ENCODE data around the gene TRPM2.

The TRPM2 gene

DNA sequence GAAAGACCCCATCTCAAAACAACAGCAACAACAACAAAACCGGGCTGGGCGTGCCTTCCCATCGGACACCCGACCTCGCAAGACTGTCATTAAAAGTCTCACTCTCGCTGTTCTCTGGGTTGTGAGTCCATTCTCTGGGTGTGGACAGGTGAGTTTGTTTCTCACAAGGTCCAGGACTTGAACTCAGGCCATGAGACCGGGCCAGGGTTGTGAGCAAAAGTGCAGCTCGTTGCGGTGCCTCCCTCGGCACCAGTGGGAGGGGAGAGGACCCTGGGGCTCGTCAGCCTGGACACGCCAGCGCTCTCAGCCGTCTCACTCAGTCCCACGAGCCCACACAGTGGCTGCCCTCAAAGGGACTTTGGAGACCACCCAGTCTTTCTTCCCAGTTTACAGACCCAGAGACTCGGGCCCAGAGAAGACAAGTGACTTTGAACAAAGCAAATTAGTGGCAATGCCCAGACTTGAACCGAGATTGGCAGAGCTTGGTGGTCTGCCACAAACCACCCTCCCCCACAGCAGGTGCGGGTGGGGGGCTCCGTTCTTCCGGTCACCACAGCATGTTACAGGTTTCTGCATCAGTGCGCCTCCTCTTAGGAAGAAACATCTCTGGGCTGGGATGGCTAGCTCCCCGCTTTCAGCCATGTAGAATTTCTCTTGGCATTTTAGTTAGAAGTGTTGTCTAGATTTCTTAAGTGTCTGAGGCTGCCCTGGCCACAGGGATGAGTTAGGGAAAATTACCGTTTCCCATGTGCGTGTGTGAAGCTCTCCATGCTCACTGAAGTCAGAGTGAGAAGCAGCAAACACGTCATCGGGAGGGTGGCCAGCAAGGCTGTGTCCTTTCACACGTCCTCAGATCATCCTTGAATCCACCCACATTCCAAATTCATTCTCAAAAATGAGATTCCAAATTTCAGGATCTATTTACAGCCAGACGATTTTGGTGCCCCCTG is 130.1 kb downstream of the TRPM2 start:
- no peak for DNase-seq (ENCODE audit: low spot score)

DNA sequence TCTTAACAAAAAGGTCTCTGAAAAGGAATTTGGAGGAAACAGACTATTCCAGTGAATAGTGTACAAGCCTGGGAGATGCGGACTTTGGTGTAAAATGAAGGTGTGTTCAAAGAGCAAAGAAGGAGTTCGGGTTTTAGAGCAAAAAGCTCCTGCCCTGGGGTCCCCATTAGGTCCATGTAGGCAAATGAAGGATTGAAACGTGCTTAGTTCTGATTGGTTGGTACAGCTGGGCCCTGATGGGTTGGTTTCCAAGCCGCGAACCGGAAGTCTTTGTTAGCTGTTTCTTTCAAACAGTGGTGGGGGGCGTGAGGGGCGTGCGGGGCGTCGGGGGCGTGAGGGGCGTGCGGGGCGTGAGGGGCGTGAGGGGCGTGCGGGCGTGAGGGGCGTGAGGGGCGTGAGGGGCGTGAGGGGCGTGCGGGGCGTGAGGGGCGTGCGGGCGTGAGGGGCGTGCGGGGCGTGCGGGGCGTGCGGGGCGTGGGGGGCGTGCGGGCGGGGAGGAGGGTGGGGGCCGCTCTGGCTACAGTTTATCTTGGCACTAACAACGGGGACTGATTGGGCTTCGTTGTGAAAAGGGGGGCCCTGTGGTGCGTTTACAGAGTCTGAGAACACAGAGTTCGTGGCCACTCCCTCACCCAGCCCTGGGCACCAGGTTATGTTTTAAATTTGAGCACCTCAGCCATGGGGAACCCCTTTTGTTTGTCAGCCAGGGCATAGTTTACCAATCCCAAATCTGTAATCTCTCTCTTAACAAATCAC is 131.3 kb downstream of the TRPM2 start:
- DNase-seq (ENCODE audit: low spot score): no peak

DNA sequence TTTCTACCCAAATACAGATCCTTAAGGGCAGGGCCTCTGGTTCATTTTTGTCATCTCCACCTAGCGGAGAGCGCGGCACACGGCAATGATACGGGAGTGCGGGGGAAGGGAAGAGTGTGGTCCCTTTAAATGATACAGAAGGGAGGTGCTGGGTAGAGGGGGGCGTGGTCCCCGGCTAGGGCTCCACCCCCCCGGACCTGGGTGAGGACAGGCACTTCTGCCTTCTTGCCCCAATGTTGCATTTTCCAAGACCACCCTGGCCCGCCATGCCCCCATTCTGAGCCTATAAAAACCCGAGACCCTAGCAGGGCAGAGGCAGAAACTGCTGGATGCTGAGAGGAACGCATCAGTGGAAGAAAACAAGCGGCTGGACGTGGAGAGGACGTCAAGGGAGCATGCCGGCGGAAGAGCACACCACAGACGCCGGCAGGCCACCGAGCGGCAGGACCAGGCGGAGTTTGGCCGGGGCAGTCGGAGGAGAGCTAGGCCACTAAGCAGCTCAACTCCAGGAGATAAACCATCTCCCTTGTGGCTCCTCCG is 131.9 kb downstream of the TRPM2 start:
- DNase-seq (ENCODE audit: low spot score): peak; percentile 58

DNA sequence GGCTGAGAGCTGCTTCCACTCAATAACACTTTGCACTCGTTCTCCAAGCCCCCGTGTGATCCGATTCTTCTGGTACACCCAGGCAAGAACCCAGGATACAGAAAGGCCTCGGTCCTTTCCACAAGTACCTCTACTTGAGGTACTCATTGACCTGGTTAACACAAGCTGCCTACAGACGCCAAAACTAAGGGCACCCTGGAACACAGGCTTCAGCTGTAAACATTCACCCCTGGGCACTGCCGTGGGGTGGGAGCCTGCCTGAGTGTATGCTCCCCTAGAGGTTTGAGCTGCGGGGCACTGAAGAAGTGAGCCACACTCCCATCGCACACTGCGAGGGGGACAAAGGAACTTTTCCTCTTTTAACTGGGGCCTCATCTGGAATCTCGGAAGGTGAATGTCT is 132.4 kb downstream of the TRPM2 start:
- no peak for DNase-seq (ENCODE audit: low spot score)

DNA sequence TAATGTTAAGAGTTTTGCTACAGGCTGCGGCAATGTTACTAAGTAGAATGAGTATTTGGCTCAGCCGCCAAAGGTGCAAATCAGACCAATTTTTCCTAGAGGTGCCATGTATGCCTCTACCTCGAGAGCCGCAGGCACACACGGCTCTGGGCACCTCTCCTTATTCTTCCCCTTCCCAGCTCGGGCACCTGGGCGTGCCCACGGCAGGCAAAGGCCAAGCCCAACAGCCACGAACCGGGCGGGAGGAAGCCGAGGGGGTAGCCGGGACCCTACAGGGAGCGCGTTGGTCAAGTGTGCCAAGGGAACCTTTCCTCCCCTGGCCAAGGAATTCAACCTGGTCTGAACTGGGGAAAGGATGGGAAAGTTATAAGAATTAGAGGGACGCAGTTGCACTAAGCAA is 132.9 kb downstream of the TRPM2 start:
- DNase-seq (ENCODE audit: low spot score): no peak

DNA sequence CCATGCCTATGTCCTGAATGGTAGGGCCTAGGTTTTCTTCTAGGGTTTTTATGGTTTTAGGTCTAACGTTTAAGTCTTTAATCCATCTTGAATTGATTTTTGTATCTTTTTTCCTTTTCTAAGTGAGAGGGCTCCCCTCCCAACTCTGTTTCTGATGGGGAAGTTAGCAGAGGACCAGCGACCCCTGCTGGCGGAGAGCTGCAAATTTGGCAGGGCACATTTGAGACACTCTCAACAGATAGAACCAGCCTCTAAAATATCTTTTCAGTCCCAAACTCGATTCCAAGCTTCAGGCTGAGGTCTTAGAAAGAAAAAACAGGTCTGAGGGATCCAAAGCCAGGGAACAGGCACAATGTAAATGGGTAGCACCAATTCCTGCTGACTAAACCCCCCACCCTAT is 134.4 kb downstream of the TRPM2 start:
- DNase-seq (ENCODE audit: low spot score): peak; percentile 58

DNA sequence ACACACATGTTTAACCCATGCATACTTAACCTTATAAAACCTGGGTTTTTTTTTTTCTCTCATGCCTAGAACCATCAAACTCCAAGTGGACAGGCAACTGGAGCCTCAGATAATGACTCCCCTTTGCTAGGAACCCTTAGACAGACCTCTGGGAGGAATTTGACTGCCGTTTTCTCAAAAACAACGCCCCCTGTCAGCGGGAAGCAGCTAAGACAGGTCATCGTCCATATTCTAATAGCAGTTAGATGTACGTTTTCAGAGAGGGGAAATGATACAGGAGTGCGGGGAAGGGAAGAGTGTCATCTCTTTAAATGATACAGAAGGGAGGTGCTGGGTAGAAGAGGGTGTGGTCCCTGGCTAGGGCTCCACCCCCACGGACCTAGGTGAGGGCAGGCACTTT is 136.5 kb downstream of the TRPM2 start:
- peak; percentile 56 for DNase-seq (ENCODE audit: low spot score)

DNA sequence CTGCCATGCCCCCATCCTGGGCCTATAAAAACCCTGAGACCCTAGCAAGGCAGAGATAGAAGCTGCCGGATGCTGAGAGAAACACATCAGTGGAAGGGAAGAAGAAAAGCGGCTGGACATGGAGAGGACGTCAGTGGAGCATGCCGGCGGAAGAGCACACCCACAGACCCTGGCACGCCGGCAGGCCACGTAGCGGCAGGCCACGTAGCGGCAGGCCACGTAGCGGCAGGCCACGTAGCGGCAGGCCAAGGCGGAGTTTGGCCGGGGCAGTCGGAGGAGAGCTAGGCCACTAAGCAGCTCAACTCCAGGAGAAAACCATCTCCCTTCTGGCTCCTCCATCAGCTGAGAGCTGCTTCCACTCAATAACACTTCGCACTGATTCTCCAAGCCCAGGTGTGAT is 137.0 kb downstream of the TRPM2 start:
- DNase-seq (ENCODE audit: low spot score): no peak

DNA sequence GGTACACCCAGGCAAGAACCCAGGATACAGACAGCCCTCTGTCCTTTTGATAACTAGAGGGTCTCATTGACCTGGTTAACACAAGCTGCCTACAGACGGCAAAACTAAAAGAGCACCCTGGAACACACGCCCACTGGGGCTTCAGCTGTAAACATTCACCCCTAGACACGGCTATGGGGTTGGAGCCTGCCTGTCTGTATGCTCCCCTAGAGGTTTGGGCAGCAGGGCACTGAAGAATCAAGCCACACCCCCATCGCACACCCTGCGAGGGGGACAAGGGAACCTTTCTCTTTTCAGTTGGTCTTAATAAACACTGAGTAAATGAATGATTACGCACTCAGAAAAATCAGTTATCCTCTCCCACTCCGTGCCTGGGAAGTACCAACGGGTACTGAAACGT is 137.4 kb downstream of the TRPM2 start:
- no peak for DNase-seq (ENCODE audit: low spot score)

All from iPS-NIHi11 (cell line).